GM19324 (cell line): ENCODE measurements around the gene RPS6KC1.
"Not testable (repeated sequence)": the region's sequence is repeated elsewhere in the genome, so short reads cannot be mapped to it uniquely, and the experiment has no call there.

Experiments
- ATAC-seq: cut with Tn5 transposase; IDR thresholded peaks from one replicate; pipeline ENCODE4 v1.9.1; 2021; ENCODE audit warnings: mild to moderate bottlenecking, moderate library complexity; ENCODE audit not compliant: unreplicated experiment, low FRiP score

The RPS6KC1 gene, protein sequence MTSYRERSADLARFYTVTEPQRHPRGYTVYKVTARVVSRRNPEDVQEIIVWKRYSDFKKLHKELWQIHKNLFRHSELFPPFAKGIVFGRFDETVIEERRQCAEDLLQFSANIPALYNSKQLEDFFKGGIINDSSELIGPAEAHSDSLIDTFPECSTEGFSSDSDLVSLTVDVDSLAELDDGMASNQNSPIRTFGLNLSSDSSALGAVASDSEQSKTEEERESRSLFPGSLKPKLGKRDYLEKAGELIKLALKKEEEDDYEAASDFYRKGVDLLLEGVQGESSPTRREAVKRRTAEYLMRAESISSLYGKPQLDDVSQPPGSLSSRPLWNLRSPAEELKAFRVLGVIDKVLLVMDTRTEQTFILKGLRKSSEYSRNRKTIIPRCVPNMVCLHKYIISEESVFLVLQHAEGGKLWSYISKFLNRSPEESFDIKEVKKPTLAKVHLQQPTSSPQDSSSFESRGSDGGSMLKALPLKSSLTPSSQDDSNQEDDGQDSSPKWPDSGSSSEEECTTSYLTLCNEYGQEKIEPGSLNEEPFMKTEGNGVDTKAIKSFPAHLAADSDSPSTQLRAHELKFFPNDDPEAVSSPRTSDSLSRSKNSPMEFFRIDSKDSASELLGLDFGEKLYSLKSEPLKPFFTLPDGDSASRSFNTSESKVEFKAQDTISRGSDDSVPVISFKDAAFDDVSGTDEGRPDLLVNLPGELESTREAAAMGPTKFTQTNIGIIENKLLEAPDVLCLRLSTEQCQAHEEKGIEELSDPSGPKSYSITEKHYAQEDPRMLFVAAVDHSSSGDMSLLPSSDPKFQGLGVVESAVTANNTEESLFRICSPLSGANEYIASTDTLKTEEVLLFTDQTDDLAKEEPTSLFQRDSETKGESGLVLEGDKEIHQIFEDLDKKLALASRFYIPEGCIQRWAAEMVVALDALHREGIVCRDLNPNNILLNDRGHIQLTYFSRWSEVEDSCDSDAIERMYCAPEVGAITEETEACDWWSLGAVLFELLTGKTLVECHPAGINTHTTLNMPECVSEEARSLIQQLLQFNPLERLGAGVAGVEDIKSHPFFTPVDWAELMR

DNA sequence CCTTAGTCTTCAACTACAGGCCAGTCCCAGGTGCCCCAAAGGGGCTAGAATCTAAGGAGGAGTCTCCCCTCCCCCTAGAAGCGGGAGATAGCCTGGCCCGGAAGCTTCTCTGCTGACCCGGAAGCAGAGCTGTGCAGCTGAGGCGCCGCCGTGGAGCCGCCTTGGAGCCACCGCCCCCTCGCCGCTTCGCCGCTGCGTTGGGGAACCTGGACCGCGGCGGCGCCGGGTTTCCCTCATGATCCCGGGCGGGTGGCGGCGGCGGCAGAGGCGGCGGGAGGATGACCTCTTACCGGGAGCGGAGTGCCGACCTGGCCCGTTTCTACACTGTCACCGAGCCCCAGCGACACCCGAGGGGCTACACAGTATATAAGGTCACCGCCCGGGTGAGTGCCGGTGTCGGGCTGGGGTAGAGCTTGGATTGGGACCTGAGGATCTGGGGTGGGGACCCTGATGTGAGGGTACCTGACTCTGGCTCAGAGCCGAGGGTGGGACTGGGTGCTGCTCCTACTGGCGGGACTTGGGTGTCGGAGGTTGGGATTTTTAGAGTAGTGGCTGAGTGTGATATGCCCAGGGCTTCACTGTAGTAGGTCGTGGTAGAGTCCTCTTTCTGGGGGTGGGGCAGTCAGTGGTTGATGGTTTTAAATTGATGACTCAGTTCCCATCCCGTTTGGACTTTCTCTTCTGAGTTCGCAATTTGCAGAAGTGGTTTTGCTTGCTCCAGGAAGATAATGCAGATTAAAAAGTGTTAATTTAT is at the start of gene RPS6KC1:
RPS6KC1 (plus strand) TSS at position 115 of the 754 bp plus-strand sequence; CDS start at position 279, 164 bp downstream.
- peak; percentile 98 for ATAC-seq

DNA sequence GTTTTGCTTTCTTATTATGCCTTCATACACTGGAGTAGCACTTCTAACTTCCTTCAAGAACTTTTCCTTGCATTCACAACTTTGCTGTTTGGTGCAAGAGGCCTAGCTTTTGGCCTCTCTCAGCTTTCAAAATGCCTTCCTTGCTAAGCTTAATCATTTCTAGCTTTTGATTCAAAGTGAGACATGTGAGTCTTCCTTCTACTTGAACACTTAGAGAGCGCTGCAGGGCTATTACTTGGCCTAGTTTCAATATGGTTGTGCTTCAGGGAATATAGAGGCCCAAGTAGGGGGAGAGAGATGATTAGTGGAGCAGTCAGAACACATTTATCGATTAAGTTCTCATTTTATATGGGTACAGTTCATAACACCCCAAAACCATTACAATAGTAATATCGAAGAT is 47.8 kb upstream of the RPS6KC1 start:
- ATAC-seq: no peak

DNA sequence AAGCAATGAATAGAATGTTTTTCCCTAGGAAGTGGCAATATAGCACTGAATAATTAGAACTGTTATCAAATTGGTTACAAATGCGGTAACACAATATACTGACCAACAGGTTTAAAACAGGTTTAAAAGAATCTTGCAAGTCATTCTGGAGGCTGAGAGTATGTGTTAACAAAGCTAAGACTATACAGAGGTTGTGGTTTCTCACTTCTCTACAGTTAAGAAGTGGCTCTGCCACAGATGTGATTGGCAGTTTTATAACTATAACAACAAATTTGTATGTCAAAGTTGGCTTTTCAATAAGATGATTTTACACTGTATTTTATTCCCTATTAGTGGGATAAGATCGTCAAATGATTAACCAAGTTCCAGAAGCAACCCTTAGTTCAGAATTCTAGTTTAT is 42.5 kb upstream of the RPS6KC1 start:
- ATAC-seq: peak; percentile 79

DNA sequence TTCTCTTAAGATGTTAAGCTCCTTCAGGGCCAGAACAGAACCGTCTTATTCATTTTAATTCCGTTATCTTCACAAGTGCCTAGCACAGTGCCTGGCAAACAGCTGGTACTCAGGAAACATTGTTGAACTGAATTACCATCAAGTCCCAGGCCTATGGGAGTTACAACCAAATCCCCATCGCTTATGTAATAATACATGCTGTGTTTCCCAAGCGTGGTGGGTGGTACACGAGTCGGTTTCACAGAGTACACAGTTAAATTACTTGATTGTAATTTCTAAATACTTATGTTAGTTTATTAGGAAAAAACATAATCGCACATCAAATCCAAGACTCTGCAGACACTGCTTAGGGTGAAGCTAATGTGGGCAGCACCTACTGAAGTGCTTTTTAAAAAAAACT is 36.4 kb upstream of the RPS6KC1 start:
- ATAC-seq: no peak

DNA sequence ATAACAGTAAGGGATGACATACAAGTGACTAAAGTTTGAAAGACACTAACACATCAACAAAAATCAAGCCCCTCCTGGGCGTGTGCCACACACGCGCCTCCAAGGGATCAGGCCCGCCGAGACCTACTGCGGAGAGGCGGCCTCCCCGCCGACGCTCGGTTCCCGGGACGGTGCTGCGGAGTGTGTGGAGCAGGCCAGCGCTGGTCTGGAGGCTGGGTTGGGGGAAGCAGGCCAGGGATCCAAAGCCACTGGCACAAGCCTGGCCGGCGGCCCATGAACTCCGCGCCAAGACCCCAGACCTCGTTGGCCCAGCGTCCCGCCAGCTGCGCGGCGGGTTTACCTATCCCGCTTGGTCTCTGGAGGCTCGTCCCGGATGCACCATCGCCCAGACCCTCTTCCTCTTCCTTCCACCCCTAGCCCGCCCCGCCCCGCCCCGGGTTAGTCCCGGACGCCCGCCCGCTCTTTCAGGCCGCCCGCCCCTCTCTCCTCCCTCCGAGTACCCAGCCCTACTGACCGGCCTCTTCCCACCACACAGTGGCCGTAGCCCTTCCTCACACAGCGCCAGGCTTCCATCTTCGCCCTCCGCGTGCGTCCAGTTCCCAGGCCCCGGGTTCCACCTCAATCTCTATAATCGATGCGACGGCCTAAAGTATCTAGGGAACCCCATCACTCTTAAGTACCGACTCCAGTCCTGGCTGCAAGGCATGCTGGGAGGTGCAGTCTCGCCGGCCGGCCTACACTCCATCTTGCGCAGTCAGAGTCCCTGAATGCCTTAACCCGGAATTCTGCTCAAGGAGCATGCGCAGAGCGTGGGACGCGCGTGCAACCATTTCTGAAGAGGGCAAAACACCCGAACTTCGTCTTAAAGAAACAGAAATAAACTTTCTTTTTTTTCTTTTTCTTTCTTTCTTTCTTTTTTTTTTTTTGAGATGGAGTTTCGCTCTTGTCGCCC is 35.7 kb upstream of the RPS6KC1 start, which contains the start of gene ANGEL2:
ANGEL2 (minus strand) TSS at position 769 of the 952 bp plus-strand sequence; CDS start at position 573, 196 bp downstream.
- ATAC-seq: peak; percentile 96

DNA sequence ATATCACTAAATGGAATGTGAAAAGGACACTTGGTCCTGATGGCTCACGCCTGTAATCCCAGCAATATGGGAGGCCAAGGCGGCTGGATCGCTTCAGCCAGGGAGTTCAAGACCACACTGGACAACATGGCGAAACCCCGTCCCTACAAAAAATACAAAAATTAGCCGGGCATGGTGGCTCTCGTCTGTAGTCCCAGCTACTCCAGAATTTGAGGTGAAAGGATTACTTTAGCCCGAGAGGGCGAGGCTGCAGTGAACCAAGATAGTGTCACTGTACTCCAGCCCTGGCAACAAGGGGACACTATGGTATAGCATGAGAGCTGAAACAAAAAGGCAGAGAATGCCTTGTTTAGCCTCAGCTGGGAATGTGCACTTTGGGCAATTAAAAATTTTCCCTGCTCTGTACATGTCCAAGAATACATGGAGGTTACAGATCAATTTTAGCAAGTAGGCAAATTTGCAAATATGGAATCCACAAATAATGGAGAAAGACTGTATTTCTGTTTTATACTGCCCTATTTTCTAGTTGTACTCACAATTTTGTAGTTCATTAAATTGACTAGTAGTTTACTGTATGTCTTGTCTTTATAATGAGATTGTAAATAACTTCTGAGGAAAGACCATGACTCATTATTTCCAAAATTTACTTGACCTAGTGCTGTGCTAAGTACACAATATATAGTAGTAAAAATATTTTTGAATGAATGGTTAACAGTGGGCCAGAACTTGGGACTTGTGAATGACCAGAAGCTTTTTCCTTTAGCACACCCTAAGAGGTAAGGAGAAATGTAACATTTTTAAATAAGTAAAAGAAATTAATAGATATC is 33.4 kb upstream of the RPS6KC1 start:
- no peak for ATAC-seq

DNA sequence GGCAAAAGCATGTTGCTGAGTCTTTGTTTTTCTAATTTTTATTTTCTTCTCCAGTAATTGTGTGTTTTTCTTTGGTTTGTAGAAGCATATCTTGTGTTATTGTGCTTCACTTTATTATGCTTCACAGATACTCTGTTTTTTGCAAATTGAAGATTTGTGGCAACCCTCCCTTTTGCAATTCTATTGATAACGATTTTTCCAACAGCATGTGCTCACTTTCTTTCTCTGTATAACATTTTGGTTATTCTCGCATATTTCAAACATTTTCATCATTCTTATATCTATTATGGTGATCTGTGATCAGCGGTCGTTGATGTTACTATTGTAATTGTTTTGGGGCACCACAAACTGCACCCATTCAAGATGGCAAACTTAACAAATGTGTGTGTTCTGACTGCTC is 31.6 kb upstream of the RPS6KC1 start:
- no peak for ATAC-seq

DNA sequence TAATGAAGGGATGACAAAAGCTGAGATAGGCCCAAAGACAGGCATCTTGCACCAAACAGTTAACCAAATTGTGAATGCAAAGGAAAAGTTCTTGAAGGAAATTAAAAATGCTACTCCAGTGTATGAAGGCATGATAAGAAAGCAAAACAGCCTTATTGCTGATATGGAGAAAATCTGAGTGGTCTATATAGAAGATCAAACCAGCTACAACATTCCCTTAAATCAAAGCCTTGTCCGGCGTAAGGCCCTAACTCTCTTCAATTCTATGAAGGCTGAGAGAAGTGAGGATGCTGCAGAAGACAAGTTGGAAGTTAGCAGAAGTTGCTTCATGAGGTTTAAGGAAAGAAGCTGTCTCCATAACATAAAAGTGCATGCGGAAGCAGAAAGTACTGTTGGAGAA is 31.0 kb upstream of the RPS6KC1 start:
- ATAC-seq: no peak

DNA sequence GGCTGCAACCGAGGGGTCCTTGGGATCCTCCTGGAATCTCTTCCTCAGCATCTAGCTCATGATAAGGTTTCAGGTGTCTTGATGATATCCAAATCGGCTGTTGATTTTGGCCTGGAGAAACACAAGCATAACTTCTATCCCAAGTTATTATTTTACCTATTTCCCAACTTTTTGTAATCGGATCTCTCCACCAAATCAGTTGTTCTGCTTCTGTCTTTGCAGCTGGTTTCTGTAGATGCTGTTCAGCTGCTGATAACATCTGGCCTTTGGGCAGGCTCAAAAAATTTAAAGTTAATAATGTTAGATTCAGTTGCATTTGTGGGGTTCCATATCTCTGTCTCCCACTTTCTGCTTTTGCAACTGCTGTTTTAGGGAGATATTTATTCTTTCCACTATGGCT is 24.0 kb upstream of the RPS6KC1 start:
- not testable (repeated sequence) for ATAC-seq

DNA sequence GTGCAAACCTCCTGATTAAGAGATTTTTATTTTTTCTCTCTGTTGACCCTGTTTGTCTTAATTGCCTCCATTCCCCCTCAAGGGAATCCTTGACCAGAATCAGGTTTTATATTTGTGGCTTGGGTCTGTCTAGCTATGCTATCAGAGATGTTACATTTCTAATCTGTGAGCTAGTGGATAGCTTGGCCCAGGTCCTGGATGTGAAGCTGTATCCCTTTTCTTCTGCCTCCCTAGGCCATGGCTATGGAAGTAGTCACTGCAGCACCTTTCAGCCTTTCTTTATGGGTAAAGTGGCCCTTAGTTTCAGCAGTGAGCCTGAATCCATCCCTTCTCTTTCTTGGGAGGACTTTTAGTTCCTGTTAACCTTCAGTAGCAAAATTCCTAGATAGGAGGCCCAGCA is 18.4 kb upstream of the RPS6KC1 start:
- no peak for ATAC-seq

DNA sequence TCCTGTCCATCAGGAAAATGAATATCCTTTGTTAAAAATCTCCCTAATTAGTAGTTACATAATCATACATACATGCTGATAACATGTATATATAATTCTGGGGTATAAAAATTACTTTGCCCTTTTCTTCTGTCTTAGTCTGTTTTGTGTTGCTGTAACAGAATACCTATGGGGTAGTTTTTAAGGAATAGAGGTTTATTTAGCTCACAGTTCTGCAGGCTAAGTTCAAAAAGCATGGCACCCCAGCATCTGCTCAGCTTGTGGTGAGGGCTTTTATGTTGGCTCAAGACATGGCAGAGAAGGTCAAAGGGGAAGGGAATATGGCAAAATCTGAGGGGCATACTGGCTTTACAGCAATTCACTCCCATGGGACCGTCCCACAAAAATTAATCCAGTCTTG is 16.3 kb upstream of the RPS6KC1 start:
- no peak for ATAC-seq

DNA sequence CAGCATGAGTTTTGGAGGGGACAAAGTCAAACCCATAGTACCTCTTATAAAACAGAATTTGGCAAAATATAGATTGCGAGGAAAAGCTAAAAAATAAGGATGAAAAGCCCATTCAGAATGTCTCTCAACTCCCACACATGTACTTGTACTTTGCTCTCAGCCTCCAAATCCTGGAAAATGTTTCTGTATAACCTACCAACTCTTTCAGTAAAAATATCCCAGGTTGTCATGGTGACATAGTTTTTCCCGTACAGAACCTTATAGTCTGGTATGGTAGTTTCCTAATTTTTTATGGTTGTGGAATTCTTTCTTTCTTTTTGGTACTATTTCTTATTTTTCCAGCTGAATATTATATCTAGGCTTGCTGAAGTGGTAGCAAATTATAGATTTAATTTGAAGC is 15.5 kb upstream of the RPS6KC1 start:
- ATAC-seq: no peak

DNA sequence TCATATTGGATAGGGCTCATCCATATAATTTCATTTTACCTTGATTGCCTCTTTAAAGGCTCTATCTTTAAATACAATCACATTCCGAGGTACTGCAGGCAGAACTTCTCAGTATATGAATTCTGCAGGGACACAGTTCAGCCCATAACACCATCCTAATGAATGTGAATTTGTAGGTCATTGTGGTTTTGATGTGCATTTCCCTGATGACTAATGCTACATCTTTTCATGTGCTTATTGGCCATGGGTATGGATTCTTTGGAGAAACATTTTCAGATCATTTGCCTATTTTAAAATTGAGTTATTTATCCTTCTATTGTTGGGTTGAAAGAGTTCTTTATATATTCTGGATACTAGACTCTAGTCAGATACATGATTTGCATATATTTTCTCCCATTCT is 9.6 kb upstream of the RPS6KC1 start:
- no peak for ATAC-seq

DNA sequence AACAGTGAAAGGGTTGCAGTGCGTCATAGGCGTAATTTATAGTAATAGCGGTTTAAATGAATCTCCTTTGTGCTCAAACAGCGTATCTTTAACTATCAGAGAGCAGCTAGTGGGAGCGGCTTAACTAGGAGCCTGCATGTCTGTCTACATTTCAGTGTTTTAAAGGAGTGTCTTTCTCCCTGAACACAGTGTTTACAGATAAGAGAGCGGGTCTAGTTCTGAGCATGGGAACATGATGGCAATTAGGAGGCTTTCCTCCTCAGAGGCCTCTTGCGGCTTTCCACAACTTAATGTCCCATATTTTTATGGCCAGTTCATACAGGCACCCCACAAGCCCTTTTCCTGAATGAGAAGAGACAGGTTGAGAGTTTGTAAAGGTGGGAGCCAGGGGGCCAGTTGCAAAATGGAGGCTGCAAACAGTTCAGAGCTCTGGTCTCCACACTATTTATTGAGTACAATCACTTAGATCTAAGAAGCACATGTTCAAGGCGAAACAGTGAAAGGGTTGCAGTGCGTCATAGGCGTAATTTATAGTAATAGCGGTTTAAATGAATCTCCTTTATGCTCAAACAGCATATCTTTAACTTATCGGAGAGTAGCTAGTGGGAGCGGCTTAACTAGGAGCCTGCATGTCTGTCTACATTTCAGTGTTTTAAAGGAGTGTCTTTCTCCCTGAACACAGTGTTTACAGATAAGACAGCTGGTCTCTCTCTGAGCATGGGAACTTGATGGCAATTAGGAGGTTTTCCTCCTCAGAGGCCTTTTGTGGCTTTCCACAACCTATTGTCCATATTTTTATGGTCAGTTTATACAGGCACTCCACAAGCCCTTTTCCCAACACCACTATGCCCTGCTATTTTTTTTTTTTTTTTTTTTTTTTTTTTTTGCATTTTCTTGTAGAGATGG is 5.5 kb upstream of the RPS6KC1 start:
- ATAC-seq: not testable (repeated sequence)

DNA sequence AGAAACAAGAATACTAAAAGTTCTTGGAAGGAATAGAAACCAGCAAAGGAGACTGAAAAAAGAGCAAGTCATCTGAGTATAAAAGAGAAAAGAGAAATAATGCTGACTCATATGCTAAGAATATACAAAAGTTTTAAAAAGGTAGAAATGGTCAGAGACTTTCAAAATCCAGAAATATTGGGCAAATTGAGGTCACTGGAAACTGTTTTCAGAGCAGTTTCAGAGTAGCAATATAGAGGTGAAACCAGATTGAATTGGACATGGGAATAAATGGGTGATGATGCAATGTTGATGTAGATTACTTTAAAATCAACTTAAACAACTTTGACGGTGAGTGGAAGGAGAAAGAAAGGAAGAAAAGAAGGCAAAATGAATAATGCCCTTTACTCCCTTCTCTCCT is 1.8 kb upstream of the RPS6KC1 start:
- no peak for ATAC-seq

DNA sequence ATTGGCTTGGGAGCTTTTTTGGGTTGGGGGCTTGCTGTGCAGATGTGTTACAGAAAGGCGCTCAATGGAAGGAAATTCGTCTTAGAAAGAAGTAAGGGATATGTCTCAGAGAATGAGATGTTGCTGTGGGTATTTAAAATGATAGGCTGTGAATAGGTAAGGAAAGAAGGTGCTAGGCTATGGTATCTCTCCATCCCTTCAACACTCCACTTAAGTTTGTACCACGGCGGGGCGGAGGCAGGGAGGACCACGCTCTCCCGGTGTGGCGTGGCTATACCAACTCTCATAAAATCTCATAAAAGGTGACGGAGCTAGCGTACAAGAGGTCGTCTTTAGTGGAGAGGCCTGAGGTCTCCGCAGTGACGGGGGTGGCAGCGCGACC is 305 bp upstream of the RPS6KC1 start:
- ATAC-seq: no peak

DNA sequence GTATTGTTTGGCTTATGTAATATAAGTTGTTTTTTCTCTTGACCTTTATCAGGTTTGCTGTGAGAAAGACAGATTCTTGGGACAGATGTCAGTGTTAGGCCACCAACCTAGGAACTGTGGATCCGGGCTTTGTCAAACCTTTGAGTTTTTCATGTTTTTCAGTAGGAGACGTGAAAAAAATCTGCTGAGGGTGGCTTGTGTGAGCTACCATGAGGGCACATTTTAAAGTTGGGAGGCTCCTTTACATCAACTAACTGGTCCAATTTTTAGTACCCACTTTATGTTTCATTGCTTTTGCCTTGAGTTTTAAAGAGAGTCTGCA is 801 bp downstream of the RPS6KC1 start:
- no peak for ATAC-seq

DNA sequence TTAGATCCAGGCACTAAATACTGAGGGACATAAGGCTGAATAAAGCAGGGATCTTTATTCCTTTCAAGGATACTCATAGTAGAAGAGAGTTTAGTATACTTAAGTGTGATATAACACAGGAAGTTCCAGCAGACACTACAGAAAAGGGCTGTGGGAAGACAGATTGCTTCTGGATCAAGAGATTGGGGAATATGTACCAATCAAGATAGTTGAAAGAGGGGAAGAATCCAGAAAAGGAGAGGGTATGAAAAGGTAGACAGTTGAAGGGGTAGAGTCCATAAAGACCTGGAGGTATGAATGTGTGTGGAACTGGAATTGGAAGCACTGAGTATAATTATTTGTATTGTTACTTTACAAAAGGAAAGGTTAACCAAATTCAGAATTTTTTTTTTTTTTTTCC is 2.4 kb downstream of the RPS6KC1 start:
- ATAC-seq: no peak
